Activated T-cell treated with anti-CD3 and anti-CD28 coated beads, Interleukin-2, amount 50 U/mL, for 4 hours (primary cell): ENCODE data around the gene PRKG1. TPM values are rescaled to one million over a fixed set of nuclear protein-coding genes. Genes with fewer than 3 reads are reported as not detected.

Experiments used
- ATAC-seq, 2 donors: fragments of 200-7000 bp; cut with Tn5 transposase; one replicate each; pipeline ENCODE4 v1.10.0; 2021
- DNase-seq: peaks from one replicate; pipeline ENCODE4 v3.0.0-alpha.2; 2020
- H3K27me3 Mint-ChIP-seq: one replicate; pipeline ENCODE4 v1.8.0; 2021; ENCODE audit warnings: low read depth, mixed read lengths
- H3K36me3 Mint-ChIP-seq: one replicate; pipeline ENCODE4 v1.8.0; 2022; ENCODE audit warnings: mixed read lengths; ENCODE audit not compliant: insufficient read depth
- H3K4me1 Mint-ChIP-seq: one replicate; pipeline ENCODE4 v1.8.0; 2021; ENCODE audit warnings: low read depth, mixed read lengths
- H3K4me3 Mint-ChIP-seq: one replicate; pipeline ENCODE4 v1.8.0; 2021; ENCODE audit warnings: mild to moderate bottlenecking, moderate library complexity, mixed read lengths
- H3K9me3 Mint-ChIP-seq: one replicate; pipeline ENCODE4 v1.8.0; 2021; ENCODE audit warnings: mixed read lengths
- total RNA-seq, 3 donors: library from RNA; stranded (reverse); gene quantifications; one replicate each; pipeline ENCODE4 v1.2.1, GENCODE V29; 2021

PRKG1 gene
- total RNA-seq, 3 donors from 2014 or later, result 0.08 TPM; not detected in 2

GRCh38 chr10:51699475-51700227 lies 625.4 kb downstream of the PRKG1 start, which contains the start of gene CSTF2T:
CSTF2T (minus strand) TSS chr10:51699595; CDS start chr10:51699549, 46 bp downstream.
- Mint-ChIP-seq H3K4me3 (peak within 1 kb of the TSS; percentile 100), H3K4me1 (peaks cover 48% of the 10 kb centered on the region), H3K9me3 (no peaks in the 10 kb centered on the region), H3K27me3 (no peaks in the 10 kb centered on the region), H3K36me3 (peaks cover 31% of the 10 kb centered on the region)
- peak; percentile 88 to 90 for ATAC-seq
- DNase-seq, result peak; percentile 88

- H3K4me1 Mint-ChIP-seq, result peaks cover 43% of the 10 kb centered on the region
- ATAC-seq (no peak), DNase-seq (no peak)
- H3K36me3 Mint-ChIP-seq, result peaks cover 31% of the 10 kb centered on the region
- peak overlapping the region; percentile 100 for H3K4me3 Mint-ChIP-seq
- no peaks in the 10 kb centered on the region for H3K27me3 Mint-ChIP-seq
- H3K9me3 Mint-ChIP-seq, result no peaks in the 10 kb centered on the region
These were observed 626.0 kb downstream of the PRKG1 start for GRCh38 chr10:51700228-51700817.

- DNase-seq (no peak), ATAC-seq (no peak)
- no peak overlapping the region for H3K4me3 Mint-ChIP-seq
- H3K4me1 Mint-ChIP-seq, result peaks cover 14% of the 10 kb centered on the region
- no peaks in the 10 kb centered on the region for H3K9me3 Mint-ChIP-seq
- H3K36me3 Mint-ChIP-seq, result no peaks in the 10 kb centered on the region
- no peaks in the 10 kb centered on the region for H3K27me3 Mint-ChIP-seq
These were observed 631.5 kb downstream of the PRKG1 start for GRCh38 chr10:51705774-51706173.

- DNase-seq (no peak), ATAC-seq (no peak)
- Mint-ChIP-seq H3K4me3 (no peak overlapping the region), H3K36me3 (no peaks in the 10 kb centered on the region), H3K27me3 (peaks cover under 1% of the 10 kb centered on the region), H3K4me1 (peaks cover 14% of the 10 kb centered on the region), H3K9me3 (no peaks in the 10 kb centered on the region)
These were observed 631.9 kb downstream of the PRKG1 start for GRCh38 chr10:51706225-51706624.

- peaks cover 18% of the 10 kb centered on the region for H3K4me1 Mint-ChIP-seq
- peaks cover 2% of the 10 kb centered on the region for H3K27me3 Mint-ChIP-seq
- H3K4me3 Mint-ChIP-seq, result no peak overlapping the region
- DNase-seq (no peak), ATAC-seq (no peak)
- no peaks in the 10 kb centered on the region for H3K9me3 Mint-ChIP-seq
- no peaks in the 10 kb centered on the region for H3K36me3 Mint-ChIP-seq
These were observed 633.1 kb downstream of the PRKG1 start for GRCh38 chr10:51707392-51707791.

GRCh38 chr10:51707821-51708424 lies 633.6 kb downstream of the PRKG1 start:
- H3K4me3 Mint-ChIP-seq, result no peak overlapping the region
- no peaks in the 10 kb centered on the region for H3K36me3 Mint-ChIP-seq
- H3K4me1 Mint-ChIP-seq, result peaks cover 18% of the 10 kb centered on the region
- H3K9me3 Mint-ChIP-seq, result no peaks in the 10 kb centered on the region
- DNase-seq, result no peak
- ATAC-seq, result no peak
- peaks cover 2% of the 10 kb centered on the region for H3K27me3 Mint-ChIP-seq

- ATAC-seq, result peak in 1 of 2 donors; percentile 28
- H3K4me3 Mint-ChIP-seq, result no peak overlapping the region
- no peaks in the 10 kb centered on the region for H3K36me3 Mint-ChIP-seq
These were observed 634.3 kb downstream of the PRKG1 start for GRCh38 chr10:51708609-51709008.

GRCh38 chr10:51709324-51709972 lies 635.2 kb downstream of the PRKG1 start:
- no peak overlapping the region for H3K4me3 Mint-ChIP-seq
- H3K36me3 Mint-ChIP-seq, result no peaks in the 10 kb centered on the region
- ATAC-seq (no peak), DNase-seq (no peak)
- H3K9me3 Mint-ChIP-seq, result no peaks in the 10 kb centered on the region
- H3K27me3 Mint-ChIP-seq, result peaks cover 5% of the 10 kb centered on the region
- H3K4me1 Mint-ChIP-seq, result peaks cover 18% of the 10 kb centered on the region

More at GRCh38 chr10:51708609-51709008, 634.3 kb downstream of the PRKG1 start:
- peaks cover 18% of the 10 kb centered on the region for H3K4me1 Mint-ChIP-seq
- no peaks in the 10 kb centered on the region for H3K9me3 Mint-ChIP-seq
- H3K27me3 Mint-ChIP-seq, result peaks cover 2% of the 10 kb centered on the region
- DNase-seq, result no peak

- DNase-seq (no peak), ATAC-seq (no peak)
- no peaks in the 10 kb centered on the region for H3K36me3 Mint-ChIP-seq
- no peaks in the 10 kb centered on the region for H3K9me3 Mint-ChIP-seq
- peaks cover 18% of the 10 kb centered on the region for H3K4me1 Mint-ChIP-seq
- no peak overlapping the region for H3K4me3 Mint-ChIP-seq
- H3K27me3 Mint-ChIP-seq, result peaks cover 6% of the 10 kb centered on the region
These were observed 637.2 kb downstream of the PRKG1 start for GRCh38 chr10:51711519-51711891.

GRCh38 chr10:51716981-51717380 lies 642.7 kb downstream of the PRKG1 start:
- no peak for DNase-seq
- no peaks in the 10 kb centered on the region for H3K4me1 Mint-ChIP-seq
- peaks cover 7% of the 10 kb centered on the region for H3K27me3 Mint-ChIP-seq
- H3K9me3 Mint-ChIP-seq, result no peaks in the 10 kb centered on the region
- H3K4me3 Mint-ChIP-seq, result no peak overlapping the region
- no peaks in the 10 kb centered on the region for H3K36me3 Mint-ChIP-seq
- ATAC-seq, result no peak

- no peaks in the 10 kb centered on the region for H3K36me3 Mint-ChIP-seq
- H3K4me3 Mint-ChIP-seq, result no peak overlapping the region
These were observed 644.6 kb downstream of the PRKG1 start for GRCh38 chr10:51718804-51719291.

GRCh38 chr10:51724038-51724437 lies 649.8 kb downstream of the PRKG1 start:
- Mint-ChIP-seq H3K9me3 (no peaks in the 10 kb centered on the region), H3K36me3 (no peaks in the 10 kb centered on the region), H3K4me1 (no peaks in the 10 kb centered on the region), H3K27me3 (peaks cover 6% of the 10 kb centered on the region), H3K4me3 (no peak overlapping the region)
- DNase-seq (no peak), ATAC-seq (no peak)

More at GRCh38 chr10:51718804-51719291, 644.6 kb downstream of the PRKG1 start:
- Mint-ChIP-seq H3K27me3 (peaks cover 9% of the 10 kb centered on the region), H3K9me3 (no peaks in the 10 kb centered on the region), H3K4me1 (no peaks in the 10 kb centered on the region)
- DNase-seq, result no peak
- ATAC-seq, result no peak

GRCh38 chr10:51729822-51730555 lies 655.7 kb downstream of the PRKG1 start:
- no peaks in the 10 kb centered on the region for H3K4me1 Mint-ChIP-seq
- H3K9me3 Mint-ChIP-seq, result no peaks in the 10 kb centered on the region
- H3K36me3 Mint-ChIP-seq, result no peaks in the 10 kb centered on the region
- ATAC-seq (no peak), DNase-seq (no peak)
- no peak overlapping the region for H3K4me3 Mint-ChIP-seq
- H3K27me3 Mint-ChIP-seq, result peaks cover 3% of the 10 kb centered on the region

GRCh38 chr10:51733057-51733456 lies 658.8 kb downstream of the PRKG1 start:
- Mint-ChIP-seq H3K4me1 (no peaks in the 10 kb centered on the region), H3K36me3 (no peaks in the 10 kb centered on the region), H3K9me3 (no peaks in the 10 kb centered on the region), H3K4me3 (no peak overlapping the region), H3K27me3 (no peaks in the 10 kb centered on the region)
- ATAC-seq (no peak), DNase-seq (no peak)
